Osteoblast (primary cell): ENCODE results near the gene ZYG11A. TPM values are rescaled to one million over a fixed set of nuclear protein-coding genes. Genes with fewer than 3 reads are reported as not detected.

Experiments used
- DNase-seq: peaks from one replicate; pipeline ENCODE4 v3.0.0; 2011; ENCODE audit warnings: low spot score, mixed read lengths; ENCODE audit not compliant: insufficient read length; ENCODE audit errors: missing footprints
- H2AFZ ChIP-seq: 2 replicates; pipeline ENCODE4 v1.6.0; 2011; ENCODE audit warnings: mild to moderate bottlenecking, low read length
- H3K27ac ChIP-seq: 2 replicates; pipeline ENCODE4 v1.5.1; 2011; ENCODE audit warnings: mild to moderate bottlenecking, low read depth, low read length, moderate library complexity
- H3K27me3 ChIP-seq: 2 replicates; pipeline ENCODE4 v1.6.0; 2012; ENCODE audit warnings: mild to moderate bottlenecking, control low read depth, inconsistent platforms, low read length, moderate library complexity; ENCODE audit not compliant: insufficient read depth
- H3K36me3 ChIP-seq: 2 replicates; pipeline ENCODE4 v1.5.1; 2011; ENCODE audit warnings: mild to moderate bottlenecking, low read length, control low read depth, moderate library complexity; ENCODE audit not compliant: insufficient read depth
- H3K4me1 ChIP-seq: 2 replicates; pipeline ENCODE4 v1.5.1; 2011; ENCODE audit warnings: mild to moderate bottlenecking, low read length, control low read depth, moderate library complexity; ENCODE audit not compliant: insufficient read depth
- H3K4me2 ChIP-seq: 2 replicates; pipeline ENCODE4 v1.6.0; 2011; ENCODE audit warnings: mild to moderate bottlenecking, low read length; ENCODE audit not compliant: insufficient read depth
- H3K4me3 ChIP-seq: fragments of 200-600 bp; sonication (generic); 3 replicates; pipeline ENCODE4 v1.5.1; 2012; ENCODE audit warnings: mild to moderate bottlenecking, low read length, inconsistent platforms; ENCODE audit not compliant: insufficient read depth
- H3K79me2 ChIP-seq: 2 replicates; pipeline ENCODE4 v1.6.0; 2012; ENCODE audit warnings: mild to moderate bottlenecking, low read length, control low read depth, inconsistent platforms; ENCODE audit not compliant: insufficient read depth
- H3K9me3 ChIP-seq: 2 replicates; pipeline ENCODE4 v1.5.1; 2011; ENCODE audit warnings: low read depth, low read length, control low read depth
- H4K20me1 ChIP-seq: 2 replicates; pipeline ENCODE4 v1.6.0; 2012; ENCODE audit warnings: mild to moderate bottlenecking, low read length, control low read depth; ENCODE audit not compliant: insufficient read depth
- CTCF ChIP-seq: IDR thresholded peaks from 2 replicates; pipeline ENCODE4 v1.5.1; 2011; ENCODE audit warnings: mild to moderate bottlenecking, low read depth, low read length, moderate library complexity; ENCODE audit errors: extremely low read depth
- total RNA-seq: library from RNA; depleted of rRNA; stranded (reverse); fragments of >200 nt; gene quantifications from 2 replicates; pipeline ENCODE4 v1.2.3, GENCODE V29; 2012

Gene ZYG11A
- total RNA-seq, 1 donor, result under 0.01 TPM

- DNase-seq, result no peak
- no peak overlapping the region for H3K4me2 ChIP-seq
- H3K36me3 ChIP-seq, result no peaks in the 10 kb centered on the region
- H2AFZ ChIP-seq, result no peak overlapping the region
- H3K4me1 ChIP-seq, result no peaks in the 10 kb centered on the region
- no peak overlapping the region for H3K4me3 ChIP-seq
- TF ChIP-seq CTCF, result no peak
- H3K79me2 ChIP-seq, result peaks cover 7% of the 10 kb centered on the region
- H4K20me1 ChIP-seq, result peaks cover 5% of the 10 kb centered on the region
- H3K9me3 ChIP-seq, result no peaks in the 10 kb centered on the region
- no peak overlapping the region for H3K27ac ChIP-seq
- H3K27me3 ChIP-seq, result no peaks in the 10 kb centered on the region
Measured at GRCh38 chr1:52916241-52916975, 73.8 kb downstream of the ZYG11A start.

- TF ChIP-seq CTCF, result no peak
- no peak overlapping the region for H3K4me2 ChIP-seq
- DNase-seq, result no peak
- no peak overlapping the region for H2AFZ ChIP-seq
- no peaks in the 10 kb centered on the region for H3K9me3 ChIP-seq
- no peaks in the 10 kb centered on the region for H3K27me3 ChIP-seq
- H4K20me1 ChIP-seq, result peaks cover 5% of the 10 kb centered on the region
- H3K79me2 ChIP-seq, result peaks cover 7% of the 10 kb centered on the region
- no peaks in the 10 kb centered on the region for H3K36me3 ChIP-seq
- no peak overlapping the region for H3K4me3 ChIP-seq
- H3K4me1 ChIP-seq, result no peaks in the 10 kb centered on the region
- H3K27ac ChIP-seq, result no peak overlapping the region
Measured at GRCh38 chr1:52917156-52917555, 74.6 kb downstream of the ZYG11A start.

- no peak for DNase-seq
- Histone ChIP-seq H2AFZ (no peak overlapping the region), H3K4me2 (no peak overlapping the region), H4K20me1 (peaks cover 5% of the 10 kb centered on the region), H3K27ac (no peak overlapping the region), H3K79me2 (peaks cover 7% of the 10 kb centered on the region), H3K36me3 (no peaks in the 10 kb centered on the region), H3K27me3 (no peaks in the 10 kb centered on the region), H3K4me3 (no peak overlapping the region), H3K4me1 (no peaks in the 10 kb centered on the region), H3K9me3 (no peaks in the 10 kb centered on the region)
- TF ChIP-seq CTCF, result no peak
Measured at GRCh38 chr1:52917581-52917980, 75.0 kb downstream of the ZYG11A start.

- Histone ChIP-seq H3K27me3 (no peaks in the 10 kb centered on the region), H4K20me1 (peaks cover 5% of the 10 kb centered on the region), H2AFZ (no peak overlapping the region), H3K27ac (no peak overlapping the region), H3K4me3 (no peak overlapping the region), H3K4me1 (no peaks in the 10 kb centered on the region), H3K36me3 (no peaks in the 10 kb centered on the region), H3K4me2 (no peak overlapping the region), H3K9me3 (no peaks in the 10 kb centered on the region), H3K79me2 (peaks cover 7% of the 10 kb centered on the region)
- DNase-seq, result no peak
- no peak for TF ChIP-seq CTCF
Measured at GRCh38 chr1:52918201-52918600, 75.6 kb downstream of the ZYG11A start.
